IMR-90 (cell line): ENCODE measurements around the gene CEMIP2.

Source experiments
- BHLHE40 ChIP-seq: fragments of 150-350 bp; IDR thresholded peaks from 2 replicates; pipeline ENCODE4 v1.6.1; 2016; ENCODE audit warnings: mild to moderate bottlenecking, low read depth, low read length
- CEBPB ChIP-seq: IDR thresholded peaks from 2 replicates; pipeline ENCODE4 v1.6.1; 2012; ENCODE audit warnings: low read depth, low read length, improper control_type of control experiment
- CTCF ChIP-seq: conservative IDR thresholded peaks from 2 replicates; pipeline ENCODE4 v1.5.1; 2012; ENCODE audit warnings: mild to moderate bottlenecking, low read depth, low read length, improper control_type of control experiment
- ELK1 ChIP-seq: fragments of 150-350 bp; IDR thresholded peaks from 2 replicates; pipeline ENCODE4 v1.6.1; 2016; ENCODE audit warnings: low read depth, mild to moderate bottlenecking, low read length, moderate library complexity, borderline replicate concordance
- FOS ChIP-seq: fragments of 150-350 bp; IDR thresholded peaks from 2 replicates; pipeline ENCODE4 v1.6.1; 2016; ENCODE audit warnings: low read depth, low read length
- MAZ ChIP-seq: IDR thresholded peaks from 2 replicates; pipeline ENCODE4 v1.6.1; 2012; ENCODE audit warnings: low read depth, mild to moderate bottlenecking, low read length, improper control_type of control experiment, moderate library complexity, borderline replicate concordance
- MXI1 ChIP-seq: IDR thresholded peaks from 2 replicates; pipeline ENCODE4 v1.6.1; 2012; ENCODE audit warnings: low read depth, mild to moderate bottlenecking, low read length, moderate library complexity, borderline replicate concordance
- NFE2L2 ChIP-seq: fragments of 150-350 bp; IDR thresholded peaks from 2 replicates; pipeline ENCODE4 v1.6.1; 2016; ENCODE audit warnings: low read depth, mild to moderate bottlenecking, low read length
- POLR2A ChIP-seq: IDR thresholded peaks from 2 replicates; pipeline ENCODE4 v1.6.1; 2012; ENCODE audit warnings: mild to moderate bottlenecking, low read depth, low read length
- RAD21 ChIP-seq: IDR thresholded peaks from 2 replicates; pipeline ENCODE4 v1.6.1; 2012; ENCODE audit warnings: low read length, improper control_type of control experiment
- RCOR1 ChIP-seq: IDR thresholded peaks from 2 replicates; pipeline ENCODE4 v1.6.1; 2012; ENCODE audit warnings: mild to moderate bottlenecking, low read length, improper control_type of control experiment; ENCODE audit not compliant: insufficient replicate concordance
- RFX5 ChIP-seq: IDR thresholded peaks from 2 replicates; pipeline ENCODE4 v1.8.0; 2012; ENCODE audit warnings: low read depth, mild to moderate bottlenecking, low read length, moderate library complexity
- SMC3 ChIP-seq: fragments of 150-350 bp; IDR thresholded peaks from 2 replicates; pipeline ENCODE4 v1.6.1; 2016; ENCODE audit warnings: low read depth, mild to moderate bottlenecking, antibody characterized with exemption, low read length, moderate library complexity
- USF2 ChIP-seq: fragments of 150-350 bp; IDR thresholded peaks from 2 replicates; pipeline ENCODE4 v1.6.1; 2017; ENCODE audit warnings: mild to moderate bottlenecking, antibody characterized with exemption, low read length, low read depth

GRCh38 chr9:71662082-71662481, 106.2 kb downstream of the CEMIP2 start:
- no peak for TF ChIP-seq CTCF
- no peak for TF ChIP-seq POLR2A
- no peak for TF ChIP-seq ELK1
- no peak for TF ChIP-seq RFX5
- TF ChIP-seq MXI1, result no peak
- no peak for TF ChIP-seq BHLHE40
- TF ChIP-seq SMC3, result no peak
- TF ChIP-seq FOS, result no peak
- no peak for TF ChIP-seq USF2
- TF ChIP-seq RCOR1, result no peak
- no peak for TF ChIP-seq RAD21
- TF ChIP-seq MAZ, result no peak
- TF ChIP-seq CEBPB, result no peak
- no peak for TF ChIP-seq NFE2L2
